Measurements from ENCODE around the gene ID3. TPM values are rescaled to one million over a fixed set of nuclear protein-coding genes. Genes with fewer than 3 reads are reported as not detected.

Gene ID3
- total RNA-seq, 1 donor: 32.4 TPM

DNA sequence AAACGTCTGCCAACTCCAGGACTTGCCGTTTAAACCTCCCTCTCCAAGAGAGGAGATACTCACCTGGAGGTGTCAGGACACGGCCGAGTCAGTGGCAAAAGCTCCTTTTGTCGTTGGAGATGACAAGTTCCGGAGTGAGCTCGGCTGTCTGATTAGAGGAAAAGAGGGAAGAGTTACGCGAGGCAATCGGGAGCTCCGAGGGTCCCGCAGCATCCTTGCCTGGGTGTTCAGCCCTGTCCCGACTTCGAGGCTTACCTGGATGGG, 497 bp downstream of the ID3 start:
- TF ChIP-seq, protein P1, sequence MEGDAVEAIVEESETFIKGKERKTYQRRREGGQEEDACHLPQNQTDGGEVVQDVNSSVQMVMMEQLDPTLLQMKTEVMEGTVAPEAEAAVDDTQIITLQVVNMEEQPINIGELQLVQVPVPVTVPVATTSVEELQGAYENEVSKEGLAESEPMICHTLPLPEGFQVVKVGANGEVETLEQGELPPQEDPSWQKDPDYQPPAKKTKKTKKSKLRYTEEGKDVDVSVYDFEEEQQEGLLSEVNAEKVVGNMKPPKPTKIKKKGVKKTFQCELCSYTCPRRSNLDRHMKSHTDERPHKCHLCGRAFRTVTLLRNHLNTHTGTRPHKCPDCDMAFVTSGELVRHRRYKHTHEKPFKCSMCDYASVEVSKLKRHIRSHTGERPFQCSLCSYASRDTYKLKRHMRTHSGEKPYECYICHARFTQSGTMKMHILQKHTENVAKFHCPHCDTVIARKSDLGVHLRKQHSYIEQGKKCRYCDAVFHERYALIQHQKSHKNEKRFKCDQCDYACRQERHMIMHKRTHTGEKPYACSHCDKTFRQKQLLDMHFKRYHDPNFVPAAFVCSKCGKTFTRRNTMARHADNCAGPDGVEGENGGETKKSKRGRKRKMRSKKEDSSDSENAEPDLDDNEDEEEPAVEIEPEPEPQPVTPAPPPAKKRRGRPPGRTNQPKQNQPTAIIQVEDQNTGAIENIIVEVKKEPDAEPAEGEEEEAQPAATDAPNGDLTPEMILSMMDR (IDR thresholded peaks at IDR 0.05; ENCODE audit: insufficient read depth, low read depth, low read length): no peak
- peak overlapping the region; percentile 91 for H3K4me3 ChIP-seq (ENCODE audit: low read depth, low read length)
- DNase-seq (ENCODE audit: low read depth): no peak

DNA sequence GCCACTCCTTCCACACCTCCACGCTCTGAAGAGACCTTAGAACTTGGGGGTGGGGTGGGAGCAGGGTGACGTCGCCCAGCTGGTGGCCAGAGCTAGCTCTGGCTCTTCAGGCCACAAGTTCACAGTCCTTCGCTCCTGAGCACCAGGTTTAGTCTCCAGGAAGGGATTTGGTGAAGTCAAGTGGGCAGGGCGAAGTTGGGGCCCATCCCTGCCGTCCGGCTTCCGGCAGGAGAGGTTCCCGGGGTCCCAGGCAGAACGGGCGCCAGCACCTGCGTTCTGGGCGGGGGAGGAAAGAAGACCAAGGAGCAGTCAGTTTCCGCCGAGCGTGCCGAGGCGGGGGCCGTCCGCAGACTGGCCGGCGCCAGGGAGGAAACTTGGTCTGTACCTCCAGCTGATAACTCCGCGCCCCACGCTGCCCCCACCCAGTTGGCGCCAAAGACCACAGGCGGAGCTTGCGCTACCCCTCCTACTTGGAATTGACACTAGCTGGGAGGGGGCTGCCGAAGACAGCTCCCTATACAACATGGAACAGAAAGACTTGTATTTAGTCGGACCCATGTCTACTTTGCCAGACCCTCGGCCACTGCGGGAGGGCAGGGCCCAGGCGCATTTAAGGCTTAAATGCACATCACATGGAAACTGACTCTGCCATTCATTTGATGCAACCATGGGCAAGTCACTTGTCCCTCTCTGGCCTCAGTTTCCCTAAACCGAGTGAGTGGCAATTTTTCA, 995 bp downstream of the ID3 start:
- DNase-seq (ENCODE audit: low read depth): peak; percentile 47
- TF ChIP-seq, protein P1 (IDR thresholded peaks at IDR 0.05; ENCODE audit: insufficient read depth, low read depth, low read length): no peak
- peak overlapping the region; percentile 91 for H3K4me3 ChIP-seq (ENCODE audit: low read depth, low read length)

DNA sequence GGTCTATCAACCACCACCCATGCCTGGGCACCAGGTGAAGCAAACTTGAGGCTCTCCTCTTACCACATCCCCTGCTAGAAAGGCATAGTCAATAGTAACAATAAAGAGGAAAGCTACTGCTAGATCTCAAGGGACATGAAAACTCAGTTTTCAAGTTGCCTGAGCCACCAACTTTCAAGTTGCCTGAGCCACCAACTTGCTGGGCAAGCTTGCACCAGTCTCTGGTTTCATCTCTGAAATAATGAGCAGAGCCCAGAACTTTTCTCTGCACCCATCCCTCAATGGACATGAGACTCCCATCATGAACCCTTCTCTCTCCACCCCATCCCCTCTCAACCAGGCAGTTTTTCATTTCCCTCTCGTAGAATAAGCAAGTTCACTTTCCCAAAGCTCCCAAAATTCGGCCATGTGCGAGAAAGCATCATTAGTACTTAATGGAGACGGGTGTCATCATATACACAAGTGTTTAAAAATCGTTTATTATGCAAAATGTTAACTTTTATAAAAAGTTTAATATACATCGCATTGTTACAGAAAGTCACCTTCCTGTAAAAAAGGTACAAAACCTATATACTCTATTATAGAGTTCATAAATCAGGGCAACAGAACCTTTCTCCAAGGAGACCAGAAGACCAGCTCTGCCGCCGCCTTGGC, 1.7 kb downstream of the ID3 start:
- peak overlapping the region; percentile 91 for H3K4me3 ChIP-seq (ENCODE audit: low read depth, low read length)
- TF ChIP-seq, protein P1 (IDR thresholded peaks at IDR 0.05; ENCODE audit: insufficient read depth, low read depth, low read length): no peak
- DNase-seq (ENCODE audit: low read depth): no peak

DNA sequence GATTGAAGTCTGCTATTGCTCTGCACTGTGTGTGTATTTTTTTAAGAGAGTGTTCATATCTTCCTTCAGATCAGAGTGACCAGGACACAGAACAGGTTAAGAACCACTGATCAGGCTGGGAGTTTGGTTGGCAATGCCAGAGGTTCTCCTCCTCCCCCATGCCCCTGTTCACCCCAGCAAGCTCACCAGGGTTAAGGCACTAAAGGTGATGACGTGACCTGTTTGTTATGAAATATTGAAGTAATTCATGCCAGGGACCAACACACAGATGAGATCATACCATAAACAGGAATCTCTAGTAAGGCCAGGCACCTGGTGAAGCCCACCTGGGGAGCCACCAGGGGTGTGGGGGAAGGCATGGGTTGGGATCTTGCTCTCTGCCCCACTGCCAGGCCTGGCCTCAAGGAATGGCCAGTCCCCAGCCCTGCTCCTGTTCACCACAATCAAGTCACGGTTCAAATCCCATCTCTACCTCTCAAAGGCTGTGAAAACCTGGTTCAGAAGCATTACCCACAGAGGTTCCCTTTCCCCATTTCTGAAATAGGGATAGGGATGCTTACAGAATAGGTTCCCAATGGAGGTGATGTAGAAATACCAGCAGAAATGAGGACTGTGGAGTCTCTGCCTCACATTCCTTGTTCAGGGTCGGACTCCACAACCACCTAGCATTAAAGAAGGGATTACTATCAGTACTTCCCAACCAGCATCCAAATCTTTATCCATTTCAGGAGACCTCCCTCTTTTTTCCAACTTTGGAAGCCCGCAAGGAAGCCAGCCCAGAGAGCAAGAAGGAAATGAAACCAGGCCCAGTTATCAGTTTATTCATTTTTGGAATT, 2.4 kb downstream of the ID3 start:
- peak; percentile 87 for DNase-seq (ENCODE audit: low read depth)
- H3K4me3 ChIP-seq (ENCODE audit: low read depth, low read length): peak overlapping the region; percentile 91
- TF ChIP-seq, protein P1 (IDR thresholded peaks at IDR 0.05; ENCODE audit: insufficient read depth, low read depth, low read length): no peak

DNA sequence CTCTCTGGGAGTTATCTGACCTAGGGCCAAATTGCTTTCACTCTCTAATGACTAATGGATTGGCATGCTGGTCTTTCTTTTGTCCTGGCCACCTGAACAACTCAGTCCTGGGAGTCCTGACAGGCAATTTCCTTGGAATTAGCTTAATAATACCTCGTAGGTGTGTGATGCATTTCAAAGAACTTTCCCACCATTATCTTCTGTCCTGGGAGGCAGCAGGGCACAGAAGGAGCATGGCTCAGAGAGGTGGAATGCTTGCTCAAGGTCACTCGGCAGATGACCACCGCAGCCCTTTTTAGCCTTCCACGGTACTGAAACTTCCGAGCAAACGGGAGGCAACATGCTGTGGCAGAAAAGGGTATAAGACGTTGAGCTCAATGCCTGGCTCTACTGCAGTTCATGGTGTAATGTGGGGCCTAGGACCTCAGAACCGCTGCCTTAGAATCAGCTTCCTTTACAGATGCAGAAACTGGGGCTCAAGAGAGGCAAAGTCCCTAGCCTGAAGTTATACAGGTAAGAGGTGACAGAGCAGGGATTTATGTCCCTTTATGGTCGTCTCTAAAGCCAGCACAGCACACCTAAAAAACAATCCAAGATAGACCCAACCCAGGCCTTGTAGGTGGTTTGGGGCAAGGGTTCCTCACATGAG, 3.2 kb downstream of the ID3 start:
- DNase-seq (ENCODE audit: low read depth): peak; percentile 89
- TF ChIP-seq, protein P1 (IDR thresholded peaks at IDR 0.05; ENCODE audit: insufficient read depth, low read depth, low read length): no peak
- H3K4me3 ChIP-seq (ENCODE audit: low read depth, low read length): no peak overlapping the region

DNA sequence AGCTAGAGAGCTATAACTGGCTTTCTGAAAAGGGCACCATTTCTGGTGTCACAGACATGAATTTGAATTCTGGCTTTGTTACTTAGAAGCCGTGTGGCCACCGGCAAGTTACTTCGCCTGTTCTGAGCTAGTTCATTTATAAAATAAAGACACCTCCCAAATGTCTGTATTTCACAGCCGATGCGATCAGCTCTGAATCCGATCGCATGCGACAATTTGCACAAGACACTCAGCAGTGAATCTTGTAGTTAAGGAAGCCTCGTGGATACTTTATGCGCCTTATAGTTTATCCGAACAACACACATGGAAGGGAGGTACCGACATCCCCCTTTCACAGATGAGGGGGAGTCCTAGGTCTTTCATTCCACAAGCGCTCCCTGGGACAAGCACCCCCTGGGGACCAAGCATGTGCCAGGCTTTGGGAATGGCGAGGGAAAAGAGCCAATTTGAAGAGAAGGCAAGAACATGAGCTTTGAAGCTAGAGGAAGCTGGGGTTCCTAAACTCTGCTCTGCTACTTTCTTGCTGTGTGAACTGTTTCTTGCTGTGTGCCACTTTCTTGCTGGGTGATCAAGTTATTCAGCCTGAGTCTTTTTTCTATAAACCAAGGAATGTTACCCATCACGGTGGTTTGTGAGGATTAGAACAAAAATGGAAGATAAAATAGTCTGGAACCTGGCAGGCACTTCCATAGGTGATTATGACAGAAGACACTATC, 3.9 kb downstream of the ID3 start:
- TF ChIP-seq, protein P1 (IDR thresholded peaks at IDR 0.05; ENCODE audit: insufficient read depth, low read depth, low read length): peak; percentile 2
- DNase-seq (ENCODE audit: low read depth): peak; percentile 79
- H3K4me3 ChIP-seq (ENCODE audit: low read depth, low read length): peak overlapping the region; percentile 40

All from fibroblast of villous mesenchyme (primary cell).